Right atrium auricular region (tissue), 2 donors: Measurements from ENCODE around the gene TAT. TPM values are rescaled to one million over a fixed set of nuclear protein-coding genes. Genes with fewer than 3 reads are reported as not detected.
"Not testable (repeated sequence)": the region's sequence is repeated elsewhere in the genome, so short reads cannot be mapped to it uniquely, and the experiment has no call there.

Experiments
- DNase-seq: peaks from one replicate; pipeline ENCODE4 v3.0.0-alpha.2; 2019; ENCODE audit warnings: low spot score
- H3K27ac ChIP-seq, 2 donors: fragments of 200-600 bp; sonication (generic); 1 replicate in 1 of 2; 2 replicates in 1 of 2; pipeline ENCODE4 v1.5.1; 2016 to 2019
- H3K27me3 ChIP-seq, 2 donors: fragments of 200-600 bp; sonication (generic); one replicate each; pipeline versions ENCODE4 v1.5.1 to v1.6.0; 2017 to 2019
- H3K36me3 ChIP-seq: fragments of 200-600 bp; sonication (generic); one replicate; pipeline ENCODE4 v1.5.1; 2016
- H3K4me1 ChIP-seq, 2 donors: fragments of 200-600 bp; sonication (generic); one replicate each; pipeline versions ENCODE4 v1.5.1 to v1.6.0; 2017 to 2019
- H3K4me3 ChIP-seq, 2 donors: fragments of 200-600 bp; sonication (generic); 1 replicate in 1 of 2; 2 replicates in 1 of 2; pipeline ENCODE4 v1.5.1; 2017 to 2019; ENCODE audit warnings: mild to moderate bottlenecking in 1 of 2, moderate library complexity in 1 of 2
- H3K9me3 ChIP-seq, 2 donors: fragments of 200-600 bp; sonication (generic); one replicate each; pipeline ENCODE4 v1.5.1; 2019
- CTCF ChIP-seq, 2 donors: fragments of 200-600 bp; sonication (generic); IDR thresholded peaks; one replicate each; pipeline ENCODE4 v1.5.1; 2019; ENCODE audit warnings: antibody characterized with exemption in 2 of 2
- total RNA-seq, 2 donors: library from RNA; depleted of rRNA; stranded (reverse); fragments of >200 nt; gene quantifications; one replicate each; pipeline ENCODE4 v1.1.0, GENCODE V29; 2016

Gene TAT
- total RNA-seq, 2 donors from 2014 or later = not detected

- no peak for TF ChIP-seq CTCF (IDR thresholded peaks at IDR 0.05)
- Histone ChIP-seq H3K27me3 (no peaks in the 10 kb centered on the region), H3K4me3 (no peak overlapping the region), H3K27ac (no peak overlapping the region), H3K36me3 (no peaks in the 10 kb centered on the region), H3K4me1 (no peaks in the 10 kb centered on the region), H3K9me3 (no peaks in the 10 kb centered on the region)
- no peak for DNase-seq
These were observed 41.5 kb upstream of the TAT start for GRCh38 chr16:71618429-71618828.

GRCh38 chr16:71614956-71615355 lies 38.1 kb upstream of the TAT start:
- H3K4me3 ChIP-seq, H3K9me3 ChIP-seq, DNase-seq, H3K27ac ChIP-seq, H3K4me1 ChIP-seq, H3K36me3 ChIP-seq, H3K27me3 ChIP-seq: not testable (repeated sequence)

GRCh38 chr16:71610936-71611871 lies 34.3 kb upstream of the TAT start:
- DNase-seq = peak; percentile 65
- Histone ChIP-seq H3K4me3 (no peak overlapping the region), H3K27ac (no peak overlapping the region), H3K27me3 (no peaks in the 10 kb centered on the region), H3K36me3 (no peaks in the 10 kb centered on the region), H3K9me3 (no peaks in the 10 kb centered on the region), H3K4me1 (no peaks in the 10 kb centered on the region)
- peak; percentile 57 to 84 for TF ChIP-seq CTCF (IDR thresholded peaks at IDR 0.05)

- H3K27ac ChIP-seq = no peak overlapping the region
- no peaks in the 10 kb centered on the region for H3K36me3 ChIP-seq
- no peaks in the 10 kb centered on the region for H3K9me3 ChIP-seq
- H3K27me3 ChIP-seq = no peaks in the 10 kb centered on the region
- H3K4me3 ChIP-seq = no peak overlapping the region
- no peaks in the 10 kb centered on the region for H3K4me1 ChIP-seq
- no peak for TF ChIP-seq CTCF (IDR thresholded peaks at IDR 0.05)
- no peak for DNase-seq
These were observed 33.6 kb upstream of the TAT start for GRCh38 chr16:71610447-71610846.

GRCh38 chr16:71609066-71609465 lies 32.2 kb upstream of the TAT start:
- Histone ChIP-seq H3K9me3 (no peaks in the 10 kb centered on the region), H3K27me3 (no peaks in the 10 kb centered on the region), H3K27ac (no peak overlapping the region), H3K4me3 (no peak overlapping the region), H3K4me1 (no peaks in the 10 kb centered on the region), H3K36me3 (no peaks in the 10 kb centered on the region)
- no peak for TF ChIP-seq CTCF (IDR thresholded peaks at IDR 0.05)
- no peak for DNase-seq

- Histone ChIP-seq H3K27ac (no peak overlapping the region), H3K36me3 (no peaks in the 10 kb centered on the region), H3K4me1 (no peaks in the 10 kb centered on the region), H3K27me3 (no peaks in the 10 kb centered on the region), H3K9me3 (no peaks in the 10 kb centered on the region), H3K4me3 (no peak overlapping the region)
- DNase-seq = no peak
- no peak for TF ChIP-seq CTCF (IDR thresholded peaks at IDR 0.05)
These were observed 23.9 kb upstream of the TAT start for GRCh38 chr16:71600822-71601221.

- DNase-seq, H3K4me3 ChIP-seq, H3K4me1 ChIP-seq, H3K27ac ChIP-seq, H3K36me3 ChIP-seq, H3K27me3 ChIP-seq, H3K9me3 ChIP-seq: not testable (repeated sequence)
These were observed 21.5 kb upstream of the TAT start for GRCh38 chr16:71598426-71598825.

GRCh38 chr16:71595340-71595826 lies 18.5 kb upstream of the TAT start:
- not testable (repeated sequence) for H3K4me3 ChIP-seq, H3K9me3 ChIP-seq, H3K27ac ChIP-seq, H3K27me3 ChIP-seq, H3K4me1 ChIP-seq, H3K36me3 ChIP-seq, DNase-seq
